GM18505 (cell line): ENCODE results near the gene NALF2.

ENCODE experiments used
- ATAC-seq: cut with Tn5 transposase; IDR thresholded peaks from one replicate; pipeline ENCODE4 v1.9.1; 2021; ENCODE audit not compliant: unreplicated experiment
- POLR2A ChIP-seq: IDR thresholded peaks from 4 replicates; pipeline ENCODE4 v1.6.1; 2011; ENCODE audit warnings: borderline replicate concordance; ENCODE audit not compliant: insufficient read depth, insufficient read length; ENCODE audit errors: extremely low read depth

The NALF2 gene

GRCh38 chrX:69546417-69546816 is 42.3 kb downstream of the NALF2 start:
- no peak for ATAC-seq

GRCh38 chrX:69546978-69547377 is 42.9 kb downstream of the NALF2 start:
- no peak for TF ChIP-seq POLR2A
- no peak for ATAC-seq

More at GRCh38 chrX:69546417-69546816, 42.3 kb downstream of the NALF2 start:
- TF ChIP-seq POLR2A, result no peak

- TF ChIP-seq POLR2A, result no peak
Measured at GRCh38 chrX:69551421-69552009, 47.4 kb downstream of the NALF2 start.

GRCh38 chrX:69552512-69552911 is 48.4 kb downstream of the NALF2 start:
- no peak for ATAC-seq
- TF ChIP-seq POLR2A, result no peak

More at GRCh38 chrX:69551421-69552009, 47.4 kb downstream of the NALF2 start:
- ATAC-seq, result no peak
